Coronary artery (tissue), 2 donors: ENCODE data around the gene ATAD3B.
A peak's percentile ranks its signal among the peaks of the same experiment; 100 is the strongest.

Experiments used
- DNase-seq: peaks from one replicate; pipeline ENCODE4 v3.0.0-alpha.2; 2017; ENCODE audit warnings: low spot score
- H3K27ac ChIP-seq, 2 donors: fragments of 200-600 bp; sonication (generic); one replicate each; pipeline ENCODE4 v1.5.1; 2016 to 2019
- H3K4me3 ChIP-seq: fragments of 200-600 bp; sonication (generic); 2 replicates; pipeline ENCODE4 v1.5.1; 2016; ENCODE audit warnings: mild to moderate bottlenecking, moderate library complexity
- CTCF ChIP-seq: fragments of 200-600 bp; sonication (generic); IDR thresholded peaks from one replicate; pipeline ENCODE4 v1.5.1; 2019; ENCODE audit warnings: antibody characterized with exemption

Gene ATAD3B

GRCh38 chr1:1539310-1540089, 67.9 kb downstream of the ATAD3B start:
- peak overlapping the region; percentile 45 to 83 for H3K27ac ChIP-seq
- no peak for DNase-seq
- peak overlapping the region; percentile 91 for H3K4me3 ChIP-seq
- TF ChIP-seq CTCF: no peak

GRCh38 chr1:1540090-1540817, 68.7 kb downstream of the ATAD3B start, which contains the start of gene TMEM240:
TMEM240 (minus strand) TSS chr1:1540624; CDS start chr1:1540346, 278 bp downstream.
- Histone ChIP-seq H3K27ac (peak within 1 kb of the TSS; percentile 45 to 83), H3K4me3 (peak within 1 kb of the TSS; percentile 91)
- TF ChIP-seq CTCF: no peak
- peak; percentile 83 for DNase-seq

GRCh38 chr1:1540818-1541628, 69.5 kb downstream of the ATAD3B start:
- TF ChIP-seq CTCF: no peak
- DNase-seq: no peak
- Histone ChIP-seq H3K27ac (peak overlapping the region; percentile 45 to 83), H3K4me3 (peak overlapping the region; percentile 91)

GRCh38 chr1:1541956-1542765, 70.6 kb downstream of the ATAD3B start:
- no peak for TF ChIP-seq CTCF
- H3K4me3 ChIP-seq: no peak overlapping the region
- H3K27ac ChIP-seq: no peak overlapping the region
- DNase-seq: no peak

- Histone ChIP-seq H3K4me3 (no peak overlapping the region), H3K27ac (no peak overlapping the region)
- no peak for DNase-seq
- no peak for TF ChIP-seq CTCF
Measured at GRCh38 chr1:1542766-1543705, 71.5 kb downstream of the ATAD3B start.
